HEK293T (cell line): ENCODE data around the gene TLE4.

Experiments used
- ARNT ChIP-seq: fragments of 450-650 bp; IDR thresholded peaks from 2 replicates; pipeline ENCODE4 v1.6.1; 2017; ENCODE audit warnings: mild to moderate bottlenecking
- ELF4 ChIP-seq: fragments of 450-650 bp; IDR thresholded peaks from 2 replicates; pipeline ENCODE4 v1.6.1; 2017; ENCODE audit warnings: antibody characterized with exemption
- FOXA1 ChIP-seq: fragments of 450-650 bp; IDR thresholded peaks from 2 replicates; pipeline ENCODE4 v1.6.1; 2016; ENCODE audit warnings: mild to moderate bottlenecking
- NFRKB ChIP-seq: fragments of 450-650 bp; IDR thresholded peaks from 2 replicates; pipeline ENCODE4 v1.6.1; 2016; ENCODE audit warnings: mild to moderate bottlenecking, moderate library complexity
- SP1 ChIP-seq: fragments of 450-650 bp; IDR thresholded peaks from 2 replicates; pipeline ENCODE4 v1.6.1; 2017
- SUZ12 ChIP-seq: fragments of 450-650 bp; IDR thresholded peaks from 2 replicates; pipeline ENCODE4 v1.6.1; 2016; ENCODE audit warnings: mild to moderate bottlenecking
- TARDBP ChIP-seq: fragments of 450-650 bp; IDR thresholded peaks from 2 replicates; pipeline ENCODE4 v1.6.1; 2016

- TF ChIP-seq ELF4 (no peak), TARDBP (no peak), NFRKB (no peak), FOXA1 (no peak), SP1 (no peak), ARNT (no peak), SUZ12 (no peak)
Observed at GRCh38 chr9:79572608-79573411, 1.0 kb downstream of the TLE4 start.
